RWPE2 (cell line): ENCODE results near the gene SQSTM1.

ENCODE experiments used
- ATAC-seq: fragments of 200-7000 bp; cut with Tn5 transposase; 3 replicates; pipeline ENCODE4 v1.9.1; 2021; ENCODE audit warnings: low read depth
- DNase-seq: peaks from one replicate; pipeline ENCODE4 v3.0.0-alpha.2; 2020; ENCODE audit warnings: low spot score
- H3K27ac ChIP-seq: fragments of 450-650 bp; 2 replicates; pipeline ENCODE4 v1.5.1; 2017; ENCODE audit warnings: mild to moderate bottlenecking; ENCODE audit not compliant: poor library complexity, severe bottlenecking
- H3K27me3 ChIP-seq: fragments of 250-450 bp; sonication (Bioruptor Pico); 2 replicates; pipeline ENCODE4 v1.5.1; 2021; ENCODE audit warnings: mild to moderate bottlenecking, moderate library complexity; ENCODE audit not compliant: insufficient read depth, poor library complexity, severe bottlenecking
- H3K36me3 ChIP-seq: fragments of 250-450 bp; sonication (Bioruptor Pico); 2 replicates; pipeline ENCODE4 v1.5.1; 2020; ENCODE audit warnings: low read depth, mild to moderate bottlenecking, moderate library complexity
- H3K4me1 ChIP-seq: fragments of 250-450 bp; sonication (Bioruptor Pico); 2 replicates; pipeline ENCODE4 v1.5.1; 2021; ENCODE audit warnings: mild to moderate bottlenecking, moderate library complexity; ENCODE audit not compliant: insufficient read depth, poor library complexity, severe bottlenecking
- H3K4me3 ChIP-seq: fragments of 250-450 bp; sonication (Bioruptor Pico); 2 replicates; pipeline ENCODE4 v1.5.1; 2021; ENCODE audit warnings: mild to moderate bottlenecking, moderate library complexity; ENCODE audit not compliant: severe bottlenecking
- H3K9me3 ChIP-seq: fragments of 250-450 bp; sonication (Bioruptor Pico); 2 replicates; pipeline ENCODE4 v1.5.1; 2021; ENCODE audit warnings: mild to moderate bottlenecking, moderate library complexity; ENCODE audit not compliant: severe bottlenecking
- CTCF ChIP-seq: fragments of 450-650 bp; IDR thresholded peaks from one replicate; pipeline ENCODE4 v1.5.1; 2017; ENCODE audit warnings: mild to moderate bottlenecking, moderate library complexity; ENCODE audit not compliant: poor library complexity, severe bottlenecking

Gene SQSTM1

GRCh38 chr5:179875741-179876609 lies 55.3 kb downstream of the SQSTM1 start:
- H3K27ac ChIP-seq, result no peak overlapping the region
- peak; percentile 66 for DNase-seq
- ATAC-seq, result no peak
- TF ChIP-seq CTCF, result no peak
- no peaks in the 10 kb centered on the region for H3K27me3 ChIP-seq
- no peaks in the 10 kb centered on the region for H3K4me1 ChIP-seq
- no peak overlapping the region for H3K4me3 ChIP-seq
- no peaks in the 10 kb centered on the region for H3K9me3 ChIP-seq
- H3K36me3 ChIP-seq, result peaks cover 67% of the 10 kb centered on the region

GRCh38 chr5:179876610-179876952 lies 55.9 kb downstream of the SQSTM1 start:
- DNase-seq (no peak), ATAC-seq (no peak)
- no peak overlapping the region for H3K27ac ChIP-seq
- H3K4me1 ChIP-seq, result no peaks in the 10 kb centered on the region
- peaks cover 67% of the 10 kb centered on the region for H3K36me3 ChIP-seq
- TF ChIP-seq CTCF, result no peak
- no peak overlapping the region for H3K4me3 ChIP-seq
- no peaks in the 10 kb centered on the region for H3K9me3 ChIP-seq
- no peaks in the 10 kb centered on the region for H3K27me3 ChIP-seq

- H3K4me1 ChIP-seq, result no peaks in the 10 kb centered on the region
- no peak for ATAC-seq
- H3K27ac ChIP-seq, result no peak overlapping the region
- H3K27me3 ChIP-seq, result no peaks in the 10 kb centered on the region
- H3K9me3 ChIP-seq, result peaks cover 11% of the 10 kb centered on the region
- H3K4me3 ChIP-seq, result no peak overlapping the region
- H3K36me3 ChIP-seq, result peaks cover 65% of the 10 kb centered on the region
- peak; percentile 66 for DNase-seq
- no peak for TF ChIP-seq CTCF
These were observed 57.7 kb downstream of the SQSTM1 start for GRCh38 chr5:179878222-179879002.

- Histone ChIP-seq H3K9me3 (peaks cover 14% of the 10 kb centered on the region), H3K36me3 (peaks cover 65% of the 10 kb centered on the region), H3K27ac (no peak overlapping the region), H3K4me1 (no peaks in the 10 kb centered on the region), H3K27me3 (no peaks in the 10 kb centered on the region), H3K4me3 (no peak overlapping the region)
- ATAC-seq (0 out of 3 replicates have a peak, but pooled peaks have one; percentile 4), DNase-seq (peak; percentile 64)
- no peak for TF ChIP-seq CTCF
These were observed 58.4 kb downstream of the SQSTM1 start for GRCh38 chr5:179879003-179879689.
